Measurements from ENCODE around the gene COX6A1.

- TF ChIP-seq, protein P1, sequence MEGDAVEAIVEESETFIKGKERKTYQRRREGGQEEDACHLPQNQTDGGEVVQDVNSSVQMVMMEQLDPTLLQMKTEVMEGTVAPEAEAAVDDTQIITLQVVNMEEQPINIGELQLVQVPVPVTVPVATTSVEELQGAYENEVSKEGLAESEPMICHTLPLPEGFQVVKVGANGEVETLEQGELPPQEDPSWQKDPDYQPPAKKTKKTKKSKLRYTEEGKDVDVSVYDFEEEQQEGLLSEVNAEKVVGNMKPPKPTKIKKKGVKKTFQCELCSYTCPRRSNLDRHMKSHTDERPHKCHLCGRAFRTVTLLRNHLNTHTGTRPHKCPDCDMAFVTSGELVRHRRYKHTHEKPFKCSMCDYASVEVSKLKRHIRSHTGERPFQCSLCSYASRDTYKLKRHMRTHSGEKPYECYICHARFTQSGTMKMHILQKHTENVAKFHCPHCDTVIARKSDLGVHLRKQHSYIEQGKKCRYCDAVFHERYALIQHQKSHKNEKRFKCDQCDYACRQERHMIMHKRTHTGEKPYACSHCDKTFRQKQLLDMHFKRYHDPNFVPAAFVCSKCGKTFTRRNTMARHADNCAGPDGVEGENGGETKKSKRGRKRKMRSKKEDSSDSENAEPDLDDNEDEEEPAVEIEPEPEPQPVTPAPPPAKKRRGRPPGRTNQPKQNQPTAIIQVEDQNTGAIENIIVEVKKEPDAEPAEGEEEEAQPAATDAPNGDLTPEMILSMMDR (IDR thresholded peaks at IDR 0.05), result no peak
- TF ChIP-seq EZH2 (IDR thresholded peaks at IDR 0.05; ENCODE audit: borderline replicate concordance, insufficient read depth, low read depth, low read length, poor library complexity, severe bottlenecking), result no peak
These were observed 50.2 kb downstream of the COX6A1 start for GRCh38 chr12:120488057-120488640.

All from B cell (primary cell).